Eye (tissue), 1 donor: ENCODE results near the gene TFF2.

Source experiments
- DNase-seq: peaks from one replicate; pipeline ENCODE4 v3.0.0-alpha.2; 2015

The TFF2 gene

GRCh38 chr21:42364304-42364865 is 13.6 kb upstream of the TFF2 start:
- DNase-seq = no peak

DNA sequence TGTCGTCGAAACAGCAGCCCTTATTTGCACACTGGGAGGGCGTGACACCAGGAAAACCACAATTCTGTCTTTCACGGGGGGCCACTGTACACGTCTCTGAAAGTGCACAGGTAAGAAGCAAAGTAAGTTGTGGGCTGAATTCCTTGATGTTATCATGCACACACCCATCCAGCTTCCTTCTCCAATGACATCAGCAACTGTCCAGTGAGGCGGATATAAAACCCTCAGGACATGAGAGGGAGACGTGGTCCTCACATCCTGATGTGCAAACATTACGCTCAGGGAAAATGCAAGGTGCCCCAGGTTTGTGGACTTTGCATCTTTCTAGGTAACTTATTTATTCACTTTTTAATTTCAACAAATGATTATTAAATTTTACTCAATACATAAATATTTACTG is 12.5 kb upstream of the TFF2 start:
- no peak for DNase-seq

GRCh38 chr21:42362700-42363099 is 11.9 kb upstream of the TFF2 start:
- DNase-seq = no peak

GRCh38 chr21:42362198-42362597 is 11.4 kb upstream of the TFF2 start:
- no peak for DNase-seq

DNA sequence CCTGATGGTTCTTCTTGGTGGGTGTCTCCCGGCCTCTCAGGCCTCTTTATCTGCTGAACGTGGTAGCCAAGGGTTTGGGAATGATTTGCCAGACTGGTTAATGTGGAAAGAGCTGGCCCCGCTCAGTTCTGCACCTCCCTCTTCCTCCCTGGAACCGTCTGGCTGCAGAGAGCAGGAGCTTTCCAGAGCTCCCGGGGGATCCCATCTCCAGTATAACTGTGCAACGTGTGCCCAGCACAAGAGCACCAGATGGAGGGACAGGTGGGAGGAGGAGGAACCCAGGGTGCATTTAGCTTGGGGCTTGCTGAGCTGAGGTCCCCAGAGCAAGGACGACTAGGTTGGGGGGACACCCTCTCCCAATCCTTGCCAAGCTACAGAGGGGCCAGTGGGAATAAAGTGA is 10.5 kb upstream of the TFF2 start:
- no peak for DNase-seq

- no peak for DNase-seq
These were observed 9.5 kb upstream of the TFF2 start for GRCh38 chr21:42360317-42360716.

- DNase-seq = no peak
These were observed 8.1 kb upstream of the TFF2 start for GRCh38 chr21:42358937-42359336.

- DNase-seq = no peak
These were observed 7.5 kb upstream of the TFF2 start for GRCh38 chr21:42358261-42358660.

DNA sequence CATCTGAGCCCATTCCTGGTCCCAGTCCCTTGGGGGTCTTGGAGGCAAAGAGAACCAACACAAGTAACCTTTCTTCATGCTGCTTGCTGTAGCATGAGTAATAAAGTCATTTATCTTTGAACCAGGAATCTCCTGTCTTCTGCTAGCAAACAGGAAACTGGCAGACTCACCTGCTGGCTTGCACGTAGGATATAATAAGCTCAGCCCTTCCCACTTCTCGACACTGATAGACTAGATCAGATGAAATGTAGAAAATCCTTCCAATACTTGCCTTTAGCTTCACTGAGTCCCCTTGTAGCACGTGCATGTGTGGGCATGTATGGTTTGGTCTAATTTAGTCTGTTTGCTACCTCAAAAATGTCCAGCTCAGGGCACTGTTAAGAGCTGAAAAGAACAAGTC is 6.5 kb upstream of the TFF2 start:
- DNase-seq = no peak

DNA sequence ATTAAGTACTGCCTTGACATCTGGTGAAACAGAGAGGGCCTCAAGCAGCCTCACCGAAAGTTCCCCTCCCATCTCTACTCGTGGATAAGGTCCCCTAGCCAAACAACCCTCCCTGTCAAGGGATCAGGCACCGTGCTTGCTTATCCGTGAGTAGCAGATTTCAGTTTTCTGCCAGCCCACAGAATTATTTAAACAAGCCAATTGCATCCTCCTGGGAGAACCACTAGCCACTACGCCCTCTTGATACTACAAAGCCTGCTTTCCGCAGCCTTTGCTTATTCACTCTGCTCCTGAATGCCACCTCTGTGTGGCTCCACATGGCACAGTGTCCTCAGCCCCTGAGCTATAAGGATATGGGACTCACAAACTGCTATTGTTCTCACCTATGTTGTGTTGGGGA is 5.9 kb upstream of the TFF2 start:
- DNase-seq = no peak

DNA sequence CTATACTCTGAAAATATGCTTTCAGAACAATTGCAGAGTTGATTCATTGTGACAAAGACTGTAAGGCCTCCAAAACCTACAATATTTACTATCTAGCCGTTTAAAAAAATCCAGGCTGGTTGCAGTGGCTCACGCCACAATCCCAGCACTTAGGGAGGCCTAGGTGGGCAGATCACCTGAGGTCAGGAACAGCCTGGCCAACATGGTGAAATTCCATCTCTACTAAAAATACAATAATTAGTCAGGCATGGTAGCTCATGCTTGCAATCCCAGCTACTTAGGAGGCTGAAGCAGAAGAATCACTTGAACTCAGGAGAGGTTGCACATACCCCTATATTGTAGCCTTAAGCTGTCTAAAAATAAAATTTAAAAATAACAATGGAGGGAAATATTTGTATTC is 5.3 kb upstream of the TFF2 start:
- no peak for DNase-seq

- DNase-seq = no peak
These were observed 2.8 kb upstream of the TFF2 start for GRCh38 chr21:42353623-42354022.

GRCh38 chr21:42352441-42353095 is 1.8 kb upstream of the TFF2 start:
- DNase-seq = no peak

DNA sequence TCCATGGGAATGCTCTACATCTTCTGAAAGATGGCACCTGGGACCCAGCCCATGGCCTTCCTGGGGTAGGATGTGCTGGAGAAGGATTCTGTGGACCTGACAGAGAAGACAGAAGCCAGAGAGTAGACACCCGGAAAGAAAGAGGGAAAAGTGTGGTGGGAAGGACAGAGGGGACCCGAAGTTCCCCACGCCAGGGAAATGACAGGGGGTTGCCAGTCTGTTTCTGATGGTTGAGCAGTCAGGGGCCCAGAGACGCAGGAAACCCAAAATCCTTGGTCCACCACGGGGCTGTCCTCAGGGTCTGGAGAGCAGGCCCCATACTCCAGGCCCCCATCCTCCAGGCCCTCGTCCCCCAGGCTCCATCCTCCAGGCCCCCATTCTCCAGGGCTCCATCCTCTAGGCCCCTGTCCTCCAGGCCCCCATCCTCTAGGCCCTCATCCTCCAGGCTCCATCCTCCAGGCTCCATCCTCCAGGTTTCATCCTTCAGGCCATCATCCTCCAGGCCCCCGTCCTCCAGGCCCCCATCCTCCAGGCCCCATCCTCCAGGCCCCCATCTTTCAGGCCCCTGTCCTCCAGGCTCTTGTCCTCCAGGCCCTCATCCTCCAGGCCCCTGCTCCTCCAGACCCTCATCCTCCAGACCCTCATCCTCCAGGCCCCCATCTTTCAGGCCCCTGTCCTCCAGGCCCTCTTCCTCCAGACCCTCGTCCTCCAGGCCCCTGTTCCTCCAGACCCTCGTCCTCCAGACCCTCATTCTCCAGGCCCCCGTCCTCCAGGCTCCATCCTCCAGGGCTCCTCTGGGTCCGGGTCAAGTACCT is 1.0 kb upstream of the TFF2 start:
- no peak for DNase-seq

DNA sequence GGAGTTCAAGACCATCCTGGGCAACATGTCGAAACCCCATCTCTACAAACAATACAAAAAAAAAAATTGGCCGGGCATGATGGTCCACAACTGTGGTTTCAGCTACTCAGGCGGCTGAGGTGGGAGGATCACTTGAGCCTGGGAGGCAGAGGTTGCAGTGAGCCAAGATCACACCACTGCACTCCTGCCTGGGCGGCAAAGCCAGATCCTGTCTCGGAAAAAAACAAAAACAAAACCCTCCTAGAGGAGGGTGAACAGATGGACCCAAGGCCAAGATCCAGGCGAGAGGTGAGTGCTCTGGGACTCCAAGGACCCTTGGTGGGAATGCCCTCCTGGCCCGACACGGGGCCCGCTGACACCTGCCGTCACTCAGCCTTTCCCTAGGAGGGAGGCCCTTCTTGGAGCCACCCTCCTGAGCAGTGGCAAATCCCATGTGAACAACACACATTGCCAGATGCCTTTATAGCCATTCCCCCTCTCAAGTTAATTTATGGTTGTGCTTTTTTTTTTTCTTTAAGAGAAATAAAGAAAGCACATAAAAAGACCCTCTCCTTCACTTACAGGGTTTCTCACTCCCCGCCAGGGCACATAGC is 380 bp downstream of the TFF2 start:
- DNase-seq = no peak

GRCh38 chr21:42349420-42350317 is 1.1 kb downstream of the TFF2 start:
- DNase-seq = no peak

- DNase-seq = no peak
These were observed 2.0 kb downstream of the TFF2 start for GRCh38 chr21:42348762-42349161.

- DNase-seq = no peak
These were observed 3.0 kb downstream of the TFF2 start for GRCh38 chr21:42347601-42348327.

GRCh38 chr21:42346866-42347600 is 3.8 kb downstream of the TFF2 start:
- no peak for DNase-seq

DNA sequence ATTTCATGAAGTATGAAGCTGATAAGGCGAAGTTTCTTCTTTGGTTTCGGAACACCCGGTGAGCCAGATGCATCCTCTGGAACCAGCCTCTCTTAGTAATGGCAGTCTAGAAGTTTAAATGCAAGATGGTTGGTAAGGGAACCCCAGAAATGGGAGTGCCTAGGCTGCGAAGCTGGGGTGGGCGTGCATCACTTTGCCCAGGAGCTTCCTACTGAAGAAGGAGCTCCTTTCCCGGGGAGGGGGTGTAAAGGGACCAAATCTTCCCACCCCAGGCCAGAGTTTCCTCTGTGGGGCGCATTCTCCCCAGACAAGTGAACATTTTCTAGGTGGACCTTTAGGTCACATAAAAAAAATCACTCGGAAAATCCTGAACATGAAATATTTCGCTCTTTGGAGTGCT is 4.4 kb downstream of the TFF2 start:
- no peak for DNase-seq

- DNase-seq = no peak
These were observed 6.2 kb downstream of the TFF2 start for GRCh38 chr21:42344631-42345030.
